Measurements from ENCODE around the gene EXOC3L4.

The EXOC3L4 gene

GRCh38 chr14:103128631-103129300 lies 34.2 kb downstream of the EXOC3L4 start:
- no peak for TF ChIP-seq CTCF (IDR thresholded peaks at IDR 0.05; ENCODE audit: low read depth, low read length, missing control alignments)
- in situ Hi-C loops (cut with HindIII; ENCODE audit: low sequenced_read_pairs), result no loop called here
- H3K4me3 ChIP-seq (ENCODE audit: low read depth, low read length), result no peak overlapping the region
- DNase-seq (ENCODE audit: low read depth), result no peak

- no peak overlapping the region for H3K4me3 ChIP-seq (ENCODE audit: low read depth, low read length)
- in situ Hi-C loops (cut with HindIII; ENCODE audit: low sequenced_read_pairs), result no loop called here
- no peak for DNase-seq (ENCODE audit: low read depth)
- TF ChIP-seq CTCF (IDR thresholded peaks at IDR 0.05; ENCODE audit: low read depth, low read length, missing control alignments), result no peak
Measured at GRCh38 chr14:103129301-103130016, 34.9 kb downstream of the EXOC3L4 start.

- TF ChIP-seq CTCF (IDR thresholded peaks at IDR 0.05; ENCODE audit: low read depth, low read length, missing control alignments), result no peak
- DNase-seq (ENCODE audit: low read depth), result no peak
- H3K4me3 ChIP-seq (ENCODE audit: low read depth, low read length), result no peak overlapping the region
- in situ Hi-C loops (cut with HindIII; ENCODE audit: low sequenced_read_pairs), result no loop called here
Measured at GRCh38 chr14:103130017-103130764, 35.7 kb downstream of the EXOC3L4 start.

- H3K4me3 ChIP-seq (ENCODE audit: low read depth, low read length), result no peak overlapping the region
- in situ Hi-C loops (cut with HindIII; ENCODE audit: low sequenced_read_pairs), result no loop called here
- TF ChIP-seq CTCF (IDR thresholded peaks at IDR 0.05; ENCODE audit: low read depth, low read length, missing control alignments), result no peak
- DNase-seq (ENCODE audit: low read depth), result peak; percentile 63
Measured at GRCh38 chr14:103130965-103131364, 36.4 kb downstream of the EXOC3L4 start.

- in situ Hi-C loops (cut with HindIII; ENCODE audit: low sequenced_read_pairs), result no loop called here
- H3K4me3 ChIP-seq (ENCODE audit: low read depth, low read length), result no peak overlapping the region
- no peak for TF ChIP-seq CTCF (IDR thresholded peaks at IDR 0.05; ENCODE audit: low read depth, low read length, missing control alignments)
- no peak for DNase-seq (ENCODE audit: low read depth)
Measured at GRCh38 chr14:103131580-103131979, 37.1 kb downstream of the EXOC3L4 start.

- DNase-seq (ENCODE audit: low read depth), result no peak
- TF ChIP-seq CTCF (IDR thresholded peaks at IDR 0.05; ENCODE audit: low read depth, low read length, missing control alignments), result no peak
- H3K4me3 ChIP-seq (ENCODE audit: low read depth, low read length), result no peak overlapping the region
- in situ Hi-C loops (cut with HindIII; ENCODE audit: low sequenced_read_pairs), result no loop called here
Measured at GRCh38 chr14:103132381-103133209, 38.1 kb downstream of the EXOC3L4 start.
